Sigmoid colon (tissue), 7 donors: ENCODE data around the gene ATP5PO. TPM values are rescaled to one million over a fixed set of nuclear protein-coding genes. Genes with fewer than 3 reads are reported as not detected.
A peak's percentile ranks its signal among the peaks of the same experiment; 100 is the strongest.
"Not testable (repeated sequence)": the region's sequence is repeated elsewhere in the genome, so short reads cannot be mapped to it uniquely, and the experiment has no call there.

Source experiments
- DNase-seq: peaks from one replicate; pipeline ENCODE4 v3.0.0-alpha.2; 2019
- H3K27ac ChIP-seq, 4 donors: fragments of 200-600 bp; sonication (generic); one replicate each; pipeline ENCODE4 v1.5.1; 2016 to 2019; ENCODE audit warnings: mild to moderate bottlenecking in 1 of 4
- H3K27me3 ChIP-seq, 3 donors: fragments of 200-600 bp; sonication (generic); one replicate each; pipeline ENCODE4 v1.5.1; 2019; ENCODE audit warnings: mild to moderate bottlenecking in 1 of 3
- H3K36me3 ChIP-seq, 4 donors: fragments of 200-600 bp; sonication (generic); one replicate each; pipeline ENCODE4 v1.5.1; 2016 to 2019
- H3K4me1 ChIP-seq, 4 donors: fragments of 200-600 bp; sonication (generic); one replicate each; pipeline ENCODE4 v1.5.1; 2017 to 2019
- H3K4me3 ChIP-seq, 4 donors: fragments of 200-600 bp; sonication (generic); one replicate each; pipeline ENCODE4 v1.5.1; 2017 to 2019; ENCODE audit warnings: mild to moderate bottlenecking in 2 of 4, moderate library complexity in 1 of 4
- H3K9me3 ChIP-seq, 4 donors: fragments of 200-600 bp in 3 of 4; sonication (generic) in 3 of 4; one replicate each; pipeline versions ENCODE4 v1.5.1 to v1.6.1; 2013 to 2019
- EP300 ChIP-seq, 4 donors: sonication (generic); formaldehyde crosslinking; IDR thresholded peaks; one replicate each; pipeline ENCODE4 v1.6.1; 2017; ENCODE audit warnings: antibody characterized with exemption in 4 of 4
- POLR2A ChIP-seq, 2 donors: fragments of 450-650 bp; IDR thresholded peaks; one replicate each; pipeline ENCODE4 v1.6.1; 2016; ENCODE audit warnings: antibody characterized with exemption in 2 of 2, mild to moderate bottlenecking in 2 of 2, moderate library complexity in 2 of 2
- POLR2AphosphoS5 ChIP-seq, 4 donors: sonication (generic); formaldehyde crosslinking; IDR thresholded peaks; one replicate each; pipeline ENCODE4 v1.6.1; 2017; ENCODE audit warnings: antibody characterized with exemption in 4 of 4
- WGBS, 2 donors: extraction: QIAGEN DNeasy Blood & Tissue Kit; methylation state at CpG; one replicate each; pipeline ENCODE4 v1.1.7; 2013; 5-methylcytosine and 5-hydroxymethylcytosine counted together
- intact Hi-C: fragments of 100-400 bp; cut with DNase I; formaldehyde crosslinking; loops from one replicate; pipeline ENCODE4 v1.15.1; 2023
- polyA plus RNA-seq, 3 donors: library from polyadenylated mRNA; stranded (reverse); fragments of 200-250 nt; gene quantifications; one replicate each; pipeline ENCODE4 v1.2.3, GENCODE V29; 2013
- total RNA-seq, 4 donors: library from RNA; depleted of rRNA; stranded (reverse); fragments of >200 nt; gene quantifications; one replicate each; pipeline ENCODE4 v1.1.0, GENCODE V29; 2016
- TF ChIP-seq, protein P1 (sequence below), 4 experiments: fragments of 450-650 bp in 3 of 4; fragments of 200-600 bp in 1 of 4; IDR thresholded peaks; one replicate each; pipeline ENCODE4 v1.5.1; 2016 to 2019; ENCODE audit warnings: antibody characterized with exemption in 4 of 4, mild to moderate bottlenecking in 3 of 4, moderate library complexity in 2 of 4
- donor health status: healthy with polysubstance abuse.
- donor health status: Bipolar disorder and iron deficiency.
- donor health status: healthy.

Gene ATP5PO
- total and polyA plus RNA-seq, 7 donors: 277 to 742 (median 414) TPM

DNA sequence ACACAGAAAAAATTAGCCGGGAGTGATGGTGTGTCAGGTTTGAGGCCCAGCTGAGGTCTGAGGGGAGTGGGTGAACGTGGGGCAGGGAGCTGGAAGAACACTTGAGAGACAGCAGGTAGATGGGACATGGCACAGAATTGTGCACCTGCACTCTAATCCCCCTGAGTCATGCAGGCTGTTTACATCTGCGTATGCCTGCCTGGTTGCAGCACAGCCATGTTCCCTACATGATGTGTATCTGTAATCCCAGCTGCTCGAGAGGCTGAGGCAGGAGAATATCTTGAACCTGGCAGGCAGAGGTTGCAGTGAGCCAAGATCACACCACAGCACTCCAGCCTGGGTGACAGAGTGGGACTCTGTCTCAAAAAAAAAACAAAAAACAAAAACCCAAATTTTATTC, 44.8 kb downstream of the ATP5PO start:
- H3K9me3 ChIP-seq: no peaks in the 10 kb centered on the region
- H3K4me3 ChIP-seq: no peak overlapping the region
- intact Hi-C loops: no loop called here
- TF ChIP-seq, protein P1, sequence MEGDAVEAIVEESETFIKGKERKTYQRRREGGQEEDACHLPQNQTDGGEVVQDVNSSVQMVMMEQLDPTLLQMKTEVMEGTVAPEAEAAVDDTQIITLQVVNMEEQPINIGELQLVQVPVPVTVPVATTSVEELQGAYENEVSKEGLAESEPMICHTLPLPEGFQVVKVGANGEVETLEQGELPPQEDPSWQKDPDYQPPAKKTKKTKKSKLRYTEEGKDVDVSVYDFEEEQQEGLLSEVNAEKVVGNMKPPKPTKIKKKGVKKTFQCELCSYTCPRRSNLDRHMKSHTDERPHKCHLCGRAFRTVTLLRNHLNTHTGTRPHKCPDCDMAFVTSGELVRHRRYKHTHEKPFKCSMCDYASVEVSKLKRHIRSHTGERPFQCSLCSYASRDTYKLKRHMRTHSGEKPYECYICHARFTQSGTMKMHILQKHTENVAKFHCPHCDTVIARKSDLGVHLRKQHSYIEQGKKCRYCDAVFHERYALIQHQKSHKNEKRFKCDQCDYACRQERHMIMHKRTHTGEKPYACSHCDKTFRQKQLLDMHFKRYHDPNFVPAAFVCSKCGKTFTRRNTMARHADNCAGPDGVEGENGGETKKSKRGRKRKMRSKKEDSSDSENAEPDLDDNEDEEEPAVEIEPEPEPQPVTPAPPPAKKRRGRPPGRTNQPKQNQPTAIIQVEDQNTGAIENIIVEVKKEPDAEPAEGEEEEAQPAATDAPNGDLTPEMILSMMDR (IDR thresholded peaks at IDR 0.05): no peak
- H3K27ac ChIP-seq: no peak overlapping the region
- WGBS, 2 donors: 71 to 84% methylated on average over 4 of the region's 4 CpGs
- DNase-seq: no peak
- H3K27me3 ChIP-seq: no peaks in the 10 kb centered on the region
- no peaks in the 10 kb centered on the region for H3K36me3 ChIP-seq
- H3K4me1 ChIP-seq: peaks cover 0 to 4% (median 0%) of the 10 kb centered on the region in 4 donors

DNA sequence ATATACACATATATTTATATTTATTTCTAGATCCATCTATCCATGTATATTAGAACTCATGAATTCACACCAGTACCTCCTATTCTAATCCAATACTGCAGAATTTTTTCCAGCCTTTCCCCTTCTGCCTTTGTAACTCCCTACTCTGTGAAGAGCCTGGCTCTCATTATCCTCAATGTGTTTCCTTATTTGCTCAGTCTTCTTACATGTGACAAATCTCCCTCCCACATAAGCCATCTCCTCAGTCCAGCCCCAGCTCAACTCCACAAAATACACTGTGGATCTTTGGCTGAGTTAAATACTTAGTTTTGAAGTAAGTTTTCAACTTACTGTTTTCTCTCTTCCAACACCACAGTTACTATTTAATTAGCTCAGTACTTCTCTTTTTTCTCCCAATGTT, 45.7 kb downstream of the ATP5PO start:
- TF ChIP-seq POLR2AphosphoS5 (IDR thresholded peaks at IDR 0.05) (no peak), POLR2A (IDR thresholded peaks at IDR 0.05) (no peak), EP300 (IDR thresholded peaks at IDR 0.05) (no peak)
- TF ChIP-seq, protein P1 (IDR thresholded peaks at IDR 0.05): no peak
- intact Hi-C loops: no loop called here
- DNase-seq: no peak
- no peak overlapping the region for H3K27ac ChIP-seq
- no peaks in the 10 kb centered on the region for H3K36me3 ChIP-seq
- no peaks in the 10 kb centered on the region for H3K9me3 ChIP-seq
- no peaks in the 10 kb centered on the region for H3K27me3 ChIP-seq
- H3K4me1 ChIP-seq: peaks cover 0 to 4% (median 0%) of the 10 kb centered on the region in 4 donors
- H3K4me3 ChIP-seq: no peak overlapping the region

DNA sequence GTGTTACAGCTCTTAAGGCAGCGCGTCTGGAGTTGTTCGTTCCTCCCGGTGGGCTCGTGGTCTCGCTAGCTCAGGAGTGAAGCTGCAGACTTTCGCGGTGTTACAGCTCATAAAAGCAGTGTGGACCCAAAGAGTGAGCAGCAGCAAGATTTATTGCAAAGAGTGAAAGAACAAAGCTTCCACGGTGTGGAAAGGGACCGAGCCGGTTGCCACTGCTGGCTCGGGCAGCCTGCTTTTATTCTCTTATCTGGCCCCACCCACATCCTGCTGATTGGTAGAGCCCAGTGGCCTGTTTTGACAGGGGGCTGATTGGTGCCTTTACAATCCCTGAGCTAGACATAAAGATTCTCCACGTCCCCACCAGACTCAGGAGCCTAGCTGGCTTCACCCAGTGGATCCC, 47.7 kb downstream of the ATP5PO start:
- H3K36me3 ChIP-seq, H3K27ac ChIP-seq, H3K27me3 ChIP-seq, H3K4me1 ChIP-seq, DNase-seq, H3K9me3 ChIP-seq, intact Hi-C loops: not testable (repeated sequence)
- peak overlapping the region in 2 of 4 donors; percentile 20 to 27 for H3K4me3 ChIP-seq
- 66 to 86% methylated on average over 13 of the region's 13 CpGs for WGBS, 2 donors

DNA sequence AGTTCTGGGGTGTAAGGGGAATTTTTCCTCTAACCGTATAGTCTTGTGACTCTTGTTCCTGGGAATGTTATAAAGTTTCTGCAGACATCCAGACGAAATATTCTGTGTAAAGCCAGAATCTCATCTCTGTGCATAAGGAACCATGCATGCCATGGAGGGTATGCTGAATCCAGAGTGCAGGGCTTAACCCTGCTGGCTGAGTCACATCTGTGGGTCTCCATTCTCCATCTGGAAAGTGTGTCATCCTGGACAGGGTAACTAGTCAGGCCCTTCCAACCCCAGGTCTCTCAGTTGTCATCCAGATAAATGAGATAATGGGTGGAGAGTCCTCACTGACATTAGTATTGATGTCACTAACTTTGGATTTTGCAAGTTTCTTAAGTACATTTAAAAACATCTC, 48.8 kb downstream of the ATP5PO start:
- WGBS, 2 donors: 87 to 90% methylated on average over 2 of the region's 2 CpGs
- no peak for DNase-seq
- Histone ChIP-seq H3K27me3 (no peaks in the 10 kb centered on the region), H3K9me3 (no peaks in the 10 kb centered on the region), H3K4me1 (peaks cover 0 to 4% (median 0%) of the 10 kb centered on the region in 4 donors), H3K4me3 (no peak overlapping the region), H3K27ac (no peak overlapping the region), H3K36me3 (no peaks in the 10 kb centered on the region)
- no peak for TF ChIP-seq EP300 (IDR thresholded peaks at IDR 0.05)
- TF ChIP-seq, protein P1 (IDR thresholded peaks at IDR 0.05): no peak
- no peak for TF ChIP-seq POLR2AphosphoS5 (IDR thresholded peaks at IDR 0.05)
- no peak for TF ChIP-seq POLR2A (IDR thresholded peaks at IDR 0.05)
- intact Hi-C loops: no loop called here

DNA sequence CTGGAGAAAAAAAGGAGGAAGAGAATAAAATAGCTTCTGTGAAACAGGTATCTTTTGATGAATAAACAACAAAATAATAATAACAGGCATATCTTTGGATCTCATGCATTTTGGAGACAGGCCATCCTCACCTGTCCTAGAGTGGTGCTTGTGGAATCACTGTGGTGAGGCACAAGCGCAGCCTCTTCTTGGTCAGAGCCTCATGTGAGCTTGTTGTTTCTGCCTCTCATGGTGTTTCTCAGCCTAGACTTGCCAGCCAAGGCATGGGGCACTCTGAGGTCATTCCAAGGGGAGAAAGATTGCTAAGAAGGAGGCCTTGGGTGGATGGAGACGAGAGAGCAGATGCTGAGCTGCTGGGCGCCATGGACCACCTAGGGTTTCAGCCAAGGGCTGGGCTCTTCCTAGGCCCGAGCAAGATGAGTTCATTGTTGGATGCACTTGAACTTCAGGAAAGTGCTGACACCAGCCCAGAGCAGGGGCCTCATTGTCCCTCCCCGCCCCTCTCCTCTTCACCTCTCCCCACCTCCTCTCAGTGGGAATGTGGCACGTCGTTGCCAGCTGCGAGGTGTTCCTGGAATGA, 49.5 kb downstream of the ATP5PO start:
- Histone ChIP-seq H3K4me3 (no peak overlapping the region), H3K36me3 (no peaks in the 10 kb centered on the region), H3K27ac (no peak overlapping the region), H3K9me3 (no peaks in the 10 kb centered on the region), H3K27me3 (no peaks in the 10 kb centered on the region), H3K4me1 (peaks cover 0 to 4% (median 0%) of the 10 kb centered on the region in 4 donors)
- WGBS, 2 donors: 84 to 93% methylated on average over 8 of the region's 8 CpGs
- DNase-seq: no peak
- TF ChIP-seq POLR2AphosphoS5 (IDR thresholded peaks at IDR 0.05) (no peak), EP300 (IDR thresholded peaks at IDR 0.05) (no peak), POLR2A (IDR thresholded peaks at IDR 0.05) (no peak)
- TF ChIP-seq, protein P1 (IDR thresholded peaks at IDR 0.05): no peak
- intact Hi-C loops: no loop called here
